Erythroblast (primary cell): ENCODE results near the gene ZNF488.

Experiments used
- GATA1 ChIP-seq: IDR thresholded peaks from 2 replicates; pipeline ENCODE4 v1.6.1; 2011; ENCODE audit warnings: low read depth, mild to moderate bottlenecking, control low read depth, low read length, moderate library complexity
- POLR2A ChIP-seq: IDR thresholded peaks from 2 replicates; pipeline ENCODE4 v1.6.1; 2011; ENCODE audit warnings: mild to moderate bottlenecking, low read length

GRCh38 chr10:47370878-47371277, 13.2 kb downstream of the ZNF488 start:
- TF ChIP-seq POLR2A (no peak), GATA1 (no peak)
